H9 (cell line): ENCODE results near the gene SLC6A8. TPM values are rescaled to one million over a fixed set of nuclear protein-coding genes. Genes with fewer than 3 reads are reported as not detected.

Source experiments
- DNase-seq: peaks from one replicate; pipeline ENCODE4 v3.0.0-alpha.2; 2017
- H2AFZ ChIP-seq: one replicate; pipeline ENCODE4 v1.6.1; 2013; ENCODE audit warnings: mild to moderate bottlenecking, low read length, control low read depth, moderate library complexity
- H2AK5ac ChIP-seq: 2 replicates; pipeline ENCODE4 v1.6.1; 2013; ENCODE audit warnings: low read length, control low read depth, mixed read lengths; ENCODE audit not compliant: insufficient read length
- H2BK120ac ChIP-seq: one replicate; pipeline ENCODE4 v1.6.1; 2013; ENCODE audit warnings: low read depth, mild to moderate bottlenecking, low read length, control low read depth, inconsistent platforms; ENCODE audit not compliant: poor library complexity, severe bottlenecking
- H2BK12ac ChIP-seq: 2 replicates; pipeline ENCODE4 v1.6.1; 2013; ENCODE audit warnings: low read length, control low read depth, mixed read lengths, low read depth; ENCODE audit not compliant: insufficient read length
- H2BK15ac ChIP-seq: 2 replicates; pipeline ENCODE4 v1.6.1; 2013; ENCODE audit warnings: low read depth, low read length, control low read depth
- H2BK20ac ChIP-seq: one replicate; pipeline ENCODE4 v1.6.1; 2013; ENCODE audit warnings: low read depth, mild to moderate bottlenecking, low read length, control low read depth, inconsistent platforms; ENCODE audit not compliant: poor library complexity, severe bottlenecking
- H2BK5ac ChIP-seq: 2 replicates; pipeline ENCODE4 v1.6.1; 2013; ENCODE audit warnings: low read length, control low read depth, mixed read lengths; ENCODE audit not compliant: insufficient read length
- H3K14ac ChIP-seq: 2 replicates; pipeline ENCODE4 v1.6.1; 2013; ENCODE audit warnings: low read length, control low read depth; ENCODE audit not compliant: insufficient read depth
- H3K18ac ChIP-seq: 2 replicates; pipeline ENCODE4 v1.6.1; 2013; ENCODE audit warnings: low read depth, mild to moderate bottlenecking, mixed read lengths, low read length, control low read depth; ENCODE audit not compliant: insufficient read length
- H3K23ac ChIP-seq: 2 replicates; pipeline ENCODE4 v1.6.1; 2013; ENCODE audit warnings: low read length, control low read depth, mixed read lengths, low read depth; ENCODE audit not compliant: insufficient read length
- H3K23me2 ChIP-seq: 2 replicates; pipeline ENCODE4 v1.6.1; 2013; ENCODE audit warnings: low read depth, mild to moderate bottlenecking, mixed read lengths, low read length, control low read depth; ENCODE audit not compliant: insufficient read length, poor library complexity, severe bottlenecking
- H3K27ac ChIP-seq: 2 replicates; pipeline ENCODE4 v1.5.1; 2013; ENCODE audit warnings: low read length, control low read depth, mixed read lengths, low read depth; ENCODE audit not compliant: insufficient read length
- H3K27me3 ChIP-seq: 2 replicates; pipeline ENCODE4 v1.6.1; 2013; ENCODE audit warnings: low read length, control low read depth, inconsistent platforms; ENCODE audit not compliant: insufficient read depth
- H3K4ac ChIP-seq: 2 replicates; pipeline ENCODE4 v1.6.1; 2013; ENCODE audit warnings: low read depth, mild to moderate bottlenecking, control low read depth, inconsistent platforms, low read length, moderate library complexity
- H3K4me1 ChIP-seq: 2 replicates; pipeline ENCODE4 v1.6.1; 2013; ENCODE audit warnings: low read length, control low read depth, inconsistent platforms; ENCODE audit not compliant: insufficient read depth
- H3K4me2 ChIP-seq: 2 replicates; pipeline ENCODE4 v1.6.1; 2013; ENCODE audit warnings: low read length, control low read depth, mixed read lengths; ENCODE audit not compliant: insufficient read length, insufficient read depth
- H3K56ac ChIP-seq: 2 replicates; pipeline ENCODE4 v1.6.1; 2013; ENCODE audit warnings: low read depth, mild to moderate bottlenecking, mixed read lengths, low read length, control low read depth; ENCODE audit not compliant: insufficient read length
- H3K79me1 ChIP-seq: 2 replicates; pipeline ENCODE4 v1.6.1; 2013; ENCODE audit warnings: low read depth, mild to moderate bottlenecking, moderate library complexity, low read length, control low read depth, inconsistent platforms; ENCODE audit not compliant: insufficient read depth, poor library complexity, severe bottlenecking
- H3K79me2 ChIP-seq: 2 replicates; pipeline ENCODE4 v1.6.1; 2013; ENCODE audit warnings: low read length, control low read depth, inconsistent platforms; ENCODE audit not compliant: insufficient read depth
- H3K9ac ChIP-seq: 2 replicates; pipeline ENCODE4 v1.6.1; 2013; ENCODE audit warnings: low read length, control low read depth, mixed read lengths; ENCODE audit not compliant: insufficient read length; ENCODE audit errors: extremely low read depth
- H3K9me3 ChIP-seq: one replicate; pipeline ENCODE4 v1.6.1; 2013; ENCODE audit warnings: low read depth, low read length, inconsistent platforms; ENCODE audit not compliant: control insufficient read depth
- H3T11ph ChIP-seq: one replicate; pipeline ENCODE4 v1.6.1; 2013; ENCODE audit warnings: mild to moderate bottlenecking, low read length, control low read depth, inconsistent platforms
- H4K20me1 ChIP-seq: one replicate; pipeline ENCODE4 v1.6.1; 2013; ENCODE audit not compliant: control insufficient read depth, insufficient read length, insufficient read depth
- H4K5ac ChIP-seq: 2 replicates; pipeline ENCODE4 v1.6.1; 2013; ENCODE audit warnings: low read depth, mild to moderate bottlenecking, mixed read lengths, low read length, control low read depth; ENCODE audit not compliant: insufficient read length
- H4K8ac ChIP-seq: replicated peaks from 2 replicates; pipeline ENCODE4 v1.6.1; 2013; ENCODE audit warnings: low read length, control low read depth, mixed read lengths, low read depth; ENCODE audit not compliant: insufficient read length
- H4K91ac ChIP-seq: 2 replicates; pipeline ENCODE4 v1.6.1; 2013; ENCODE audit warnings: low read depth, mild to moderate bottlenecking, moderate library complexity, mixed read lengths, low read length, control low read depth; ENCODE audit not compliant: insufficient read length
- H3K27ac Mint-ChIP-seq, 3 experiments: 2 replicates in 2 of 3; 3 replicates in 1 of 3; pipeline ENCODE4 v1.8.0; 2020 to 2021; ENCODE audit warnings: mixed read lengths in 3 of 3, mild to moderate bottlenecking in 1 of 3, moderate library complexity in 1 of 3
- H3K27me3 Mint-ChIP-seq: 2 replicates; pipeline ENCODE4 v1.8.0; 2021; ENCODE audit warnings: low read depth, mild to moderate bottlenecking, moderate library complexity, mixed read lengths
- H3K36me3 Mint-ChIP-seq, 3 experiments: 2 replicates in 2 of 3; 3 replicates in 1 of 3; pipeline ENCODE4 v1.8.0; 2020 to 2021; ENCODE audit warnings: low read depth in 3 of 3, mixed read lengths in 3 of 3; ENCODE audit not compliant: insufficient read depth in 1 of 3
- H3K4me1 Mint-ChIP-seq, 2 experiments: 2 replicates each; pipeline ENCODE4 v1.8.0; 2020; ENCODE audit warnings: mixed read lengths in 2 of 2
- H3K4me3 Mint-ChIP-seq, 2 experiments: 2 replicates in 1 of 2; 3 replicates in 1 of 2; pipeline ENCODE4 v1.8.0; 2020 to 2021; ENCODE audit warnings: mild to moderate bottlenecking in 2 of 2, mixed read lengths in 2 of 2, moderate library complexity in 1 of 2
- H3K9me3 Mint-ChIP-seq, 2 experiments: 2 replicates in 1 of 2; 3 replicates in 1 of 2; pipeline ENCODE4 v1.8.0; 2020; ENCODE audit warnings: mild to moderate bottlenecking in 2 of 2, mixed read lengths in 2 of 2, moderate library complexity in 1 of 2
- CTCF ChIP-seq: fragments of 200-600 bp; sonication (generic); conservative IDR thresholded peaks from 3 replicates; pipeline ENCODE4 v1.8.0; 2021; ENCODE audit warnings: antibody characterized with exemption, mild to moderate bottlenecking
- WGBS: extraction: QIAGEN DNeasy Blood & Tissue Kit; methylation state at CpG from one replicate; pipeline ENCODE4 v1.1.7; 2013; ENCODE audit warnings: missing lambda C conversion rate, low lambda C conversion rate, mixed read lengths; ENCODE audit not compliant: insufficient read length; ENCODE audit errors: extremely low coverage; 5-methylcytosine and 5-hydroxymethylcytosine counted together
- total RNA-seq: library from RNA; stranded (reverse); gene quantifications from 2 replicates; pipeline ENCODE4 v1.2.1, GENCODE V29; 2021

The SLC6A8 gene
- total RNA-seq, 1 experiment from 2014 or later, result 229 TPM

GRCh38 chrX:153724252-153725038 is 36.7 kb downstream of the SLC6A8 start, which contains the start of the genes ABCD1 and BCAP31:
ABCD1 (plus strand) TSS chrX:153724856; CDS start chrX:153725267, 411 bp downstream.
BCAP31 (minus strand) TSS chrX:153724387; CDS start chrX:153723244, 1,143 bp downstream.
- no peak for TF ChIP-seq CTCF
- Histone ChIP-seq H3K27ac (no peak within 1 kb of the TSS), H3K9me3 (peaks cover 29% of the 10 kb centered on the region), H2AFZ (no peak within 1 kb of the TSS), H3K27me3 (no peaks in the 10 kb centered on the region), H3K79me1 (no peaks in the 10 kb centered on the region), H4K8ac (no peak within 1 kb of the TSS), H3K4me2 (peak within 1 kb of the TSS; percentile 61), H2AK5ac (no peak within 1 kb of the TSS), H4K91ac (no peak within 1 kb of the TSS), H3K23ac (no peak within 1 kb of the TSS), H3K18ac (peak within 1 kb of the TSS; percentile 6), H2BK120ac (no peak within 1 kb of the TSS), H2BK5ac (no peak within 1 kb of the TSS), H3K56ac (no peak within 1 kb of the TSS), H3K79me2 (peaks cover 10% of the 10 kb centered on the region; the same call in 1 of the 2 replicates), H3K4ac (no peak within 1 kb of the TSS), H2BK15ac (no peak within 1 kb of the TSS), H4K20me1 (no peaks in the 10 kb centered on the region), H3T11ph (no peak within 1 kb of the TSS), H3K9ac (peak within 1 kb of the TSS; percentile 50), H2BK20ac (no peak within 1 kb of the TSS), H4K5ac (no peak within 1 kb of the TSS), H3K4me1 (no peaks in the 10 kb centered on the region), H3K23me2 (peaks cover 4% of the 10 kb centered on the region), H2BK12ac (no peak within 1 kb of the TSS), H3K14ac (no peak within 1 kb of the TSS; the same call in 1 of the 2 replicates)
- peaks cover 10 to 20% of the 10 kb centered on the region in 2 experiments for H3K4me1 Mint-ChIP-seq
- DNase-seq, result peak; percentile 84
- peaks cover 12 to 36% (median 34%) of the 10 kb centered on the region in 3 experiments for H3K36me3 Mint-ChIP-seq
- WGBS, result no CpG with 5 or more reads among the region's 88 CpGs
- H3K4me3 Mint-ChIP-seq, result peak within 1 kb of the TSS; percentile 80 to 86
- H3K27me3 Mint-ChIP-seq, result no peaks in the 10 kb centered on the region
- H3K27ac Mint-ChIP-seq, result peak within 1 kb of the TSS in 2 of 3 experiments; percentile 68 to 89; a peak in 3 of 7 replicates
- peaks cover 56 to 65% of the 10 kb centered on the region in 2 experiments for H3K9me3 Mint-ChIP-seq
